ENCODE measurements around the gene KCNQ1. TPM values are rescaled to one million over a fixed set of nuclear protein-coding genes. Genes with fewer than 3 reads are reported as not detected.

KCNQ1 gene
- total and polyA plus RNA-seq, 2 donors (not counting 1 experiment from before 2014, with no cell fraction given), result 21.5 to 28.8 TPM

DNA sequence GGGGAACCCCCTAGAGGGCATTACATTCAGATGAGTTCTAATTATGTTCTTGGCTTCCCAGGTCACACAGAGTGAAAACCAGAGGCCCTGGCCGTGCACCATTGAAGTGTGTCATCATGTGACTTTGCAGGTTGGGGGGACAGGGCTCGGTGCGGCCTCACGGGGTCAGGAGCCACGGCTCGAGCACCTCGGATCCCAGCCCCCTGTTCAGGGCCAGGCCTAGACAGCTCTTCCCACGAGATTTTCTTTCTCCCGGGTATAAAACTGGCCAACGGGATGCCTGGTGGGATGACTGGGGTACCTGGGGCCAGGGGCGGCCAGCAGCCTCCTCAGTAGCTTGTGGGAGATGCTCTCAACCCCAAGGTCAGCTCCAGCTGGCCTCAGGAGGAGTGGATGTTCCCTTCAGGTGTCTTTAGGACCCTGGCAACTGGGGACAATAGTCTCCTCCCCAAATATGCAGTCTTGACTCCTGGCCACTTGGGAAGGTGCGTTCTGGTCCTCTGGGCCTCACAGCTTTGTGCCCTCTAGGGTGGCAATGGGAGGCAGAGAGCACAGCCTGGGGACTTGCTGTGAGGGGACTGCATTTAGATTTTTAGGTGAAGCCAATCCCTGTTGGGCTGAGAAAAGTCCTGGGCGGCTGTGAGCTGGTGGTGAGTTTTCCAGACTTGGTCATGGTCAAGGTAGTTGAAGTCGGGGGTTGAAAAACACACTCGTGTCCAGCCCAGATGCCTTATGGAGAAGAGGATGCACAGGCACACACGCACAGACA lies 95.6 kb downstream of the KCNQ1 start:
- intact Hi-C loops (cut with micrococcal nuclease), result no loop called here
- H3K27ac ChIP-seq (ENCODE audit: low read length in 2 of 2), result no peak overlapping the region
- no peak overlapping the region for H2AFZ ChIP-seq (ENCODE audit: insufficient read depth, low read depth, low read length, poor library complexity, severe bottlenecking)
- 93% methylated on average over 16 of the region's 16 CpGs for WGBS (ENCODE audit: insufficient coverage)
- H3K79me2 ChIP-seq (ENCODE audit: control insufficient read depth, insufficient read depth, low read length), result peaks cover 58% of the 10 kb centered on the region
- no peak overlapping the region for H3K4me2 ChIP-seq (replicated peaks; ENCODE audit: low read depth, low read length, poor library complexity, severe bottlenecking)
- H3K36me3 ChIP-seq (replicated peaks in 1 of 2; ENCODE audit: control extremely low read depth in 1 of 2, control insufficient read depth in 1 of 2, extremely low read depth in 1 of 2, insufficient read depth in 2 of 2, low read length in 1 of 2), result no peaks in the 10 kb centered on the region
- peaks cover 68% of the 10 kb centered on the region for H4K20me1 ChIP-seq (ENCODE audit: control insufficient read depth, insufficient read depth, low read length, poor library complexity, severe bottlenecking)
- H3K9me3 Mint-ChIP-seq (ENCODE audit: insufficient read depth), result no peaks in the 10 kb centered on the region
- no peaks in the 10 kb centered on the region for H3K27me3 Mint-ChIP-seq
- no peak for ATAC-seq (ENCODE audit: low read depth)
- POLR2A ChIA-PET, result interaction anchor here (0.6 kb wide), 1 partner anchor 362 kb away, joined by 6 read pairs; a partner anchor contains a TSS
- H3K4me3 Mint-ChIP-seq, result no peak overlapping the region
- peaks cover 13% of the 10 kb centered on the region for H3K4me1 Mint-ChIP-seq
- no peak overlapping the region for H3K4me3 ChIP-seq (ENCODE audit: control extremely low read depth in 1 of 5, extremely low read depth in 1 of 5, insufficient read depth in 1 of 5, low read depth in 2 of 5, low read length in 4 of 5)
- no peaks in the 10 kb centered on the region for H3K27me3 ChIP-seq (replicated peaks in 1 of 4; ENCODE audit: control extremely low read depth in 1 of 4, control insufficient read depth in 3 of 4, insufficient read depth in 4 of 4, low read length in 3 of 4)
- H3K9me3 ChIP-seq (ENCODE audit: control extremely low read depth in 1 of 3, control insufficient read depth in 2 of 3, insufficient read depth in 1 of 3, low read length in 2 of 3), result no peaks in the 10 kb centered on the region
- no peak overlapping the region for H3K27ac Mint-ChIP-seq
- no peak overlapping the region for H3K9ac ChIP-seq (ENCODE audit: low read length)
- DNase-seq, result no peak
- no peaks in the 10 kb centered on the region for H3K4me1 ChIP-seq (ENCODE audit: control insufficient read depth in 2 of 2, insufficient read depth in 2 of 2, low read length in 2 of 2)
- TF ChIP-seq EZH2 (IDR thresholded peaks at IDR 0.05; ENCODE audit: borderline replicate concordance, insufficient read depth, low read depth, low read length, poor library complexity, severe bottlenecking), result no peak
- TF ChIP-seq, protein P1, sequence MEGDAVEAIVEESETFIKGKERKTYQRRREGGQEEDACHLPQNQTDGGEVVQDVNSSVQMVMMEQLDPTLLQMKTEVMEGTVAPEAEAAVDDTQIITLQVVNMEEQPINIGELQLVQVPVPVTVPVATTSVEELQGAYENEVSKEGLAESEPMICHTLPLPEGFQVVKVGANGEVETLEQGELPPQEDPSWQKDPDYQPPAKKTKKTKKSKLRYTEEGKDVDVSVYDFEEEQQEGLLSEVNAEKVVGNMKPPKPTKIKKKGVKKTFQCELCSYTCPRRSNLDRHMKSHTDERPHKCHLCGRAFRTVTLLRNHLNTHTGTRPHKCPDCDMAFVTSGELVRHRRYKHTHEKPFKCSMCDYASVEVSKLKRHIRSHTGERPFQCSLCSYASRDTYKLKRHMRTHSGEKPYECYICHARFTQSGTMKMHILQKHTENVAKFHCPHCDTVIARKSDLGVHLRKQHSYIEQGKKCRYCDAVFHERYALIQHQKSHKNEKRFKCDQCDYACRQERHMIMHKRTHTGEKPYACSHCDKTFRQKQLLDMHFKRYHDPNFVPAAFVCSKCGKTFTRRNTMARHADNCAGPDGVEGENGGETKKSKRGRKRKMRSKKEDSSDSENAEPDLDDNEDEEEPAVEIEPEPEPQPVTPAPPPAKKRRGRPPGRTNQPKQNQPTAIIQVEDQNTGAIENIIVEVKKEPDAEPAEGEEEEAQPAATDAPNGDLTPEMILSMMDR (IDR thresholded peaks at IDR 0.05), result no peak
- CTCF ChIA-PET, result no interaction called here

DNA sequence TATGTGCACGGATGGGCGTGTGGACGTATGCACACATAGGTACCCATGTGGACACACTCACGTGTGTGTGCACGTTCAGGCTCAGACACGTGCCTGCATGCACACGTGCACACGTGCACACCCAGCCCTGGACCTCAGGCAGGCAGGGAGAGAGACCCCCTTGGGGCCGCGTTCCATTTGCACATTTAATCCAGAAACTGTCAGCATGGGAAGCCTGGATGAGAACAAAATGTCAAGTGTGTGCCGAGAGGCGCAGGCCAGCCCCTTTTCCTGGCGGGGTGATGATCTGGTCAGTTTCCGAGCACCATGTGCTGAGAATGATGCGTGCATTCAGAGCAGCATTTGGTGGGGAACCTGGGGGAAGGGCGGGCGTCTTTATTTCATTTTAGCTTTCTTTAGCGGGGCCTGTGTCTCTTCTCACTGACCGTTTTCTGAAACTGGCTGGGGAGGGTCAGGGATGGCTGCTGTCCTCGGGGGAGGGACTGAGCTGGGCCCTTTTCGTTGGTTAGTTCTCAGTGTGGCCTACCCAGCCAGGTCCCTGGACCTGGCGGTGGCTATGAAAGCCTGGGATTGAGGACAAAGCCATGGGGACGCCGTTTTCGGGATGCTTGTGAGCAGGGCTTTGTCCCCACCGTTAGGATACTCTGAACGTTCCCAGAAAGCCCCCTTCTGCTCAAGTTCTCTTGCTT lies 96.3 kb downstream of the KCNQ1 start:
- Mint-ChIP-seq H3K27ac (no peak overlapping the region), H3K4me1 (peaks cover 13% of the 10 kb centered on the region), H3K27me3 (no peaks in the 10 kb centered on the region), H3K9me3 (ENCODE audit: insufficient read depth) (no peaks in the 10 kb centered on the region), H3K4me3 (no peak overlapping the region)
- 94% methylated on average over 26 of the region's 27 CpGs for WGBS (ENCODE audit: insufficient coverage)
- H3K4me3 ChIP-seq (ENCODE audit: control extremely low read depth in 1 of 5, extremely low read depth in 1 of 5, insufficient read depth in 1 of 5, low read depth in 2 of 5, low read length in 4 of 5), result no peak overlapping the region
- H3K27ac ChIP-seq (ENCODE audit: low read length in 2 of 2), result no peak overlapping the region
- H3K27me3 ChIP-seq (replicated peaks in 1 of 4; ENCODE audit: control extremely low read depth in 1 of 4, control insufficient read depth in 3 of 4, insufficient read depth in 4 of 4, low read length in 3 of 4), result no peaks in the 10 kb centered on the region
- no peaks in the 10 kb centered on the region for H3K36me3 ChIP-seq (replicated peaks in 1 of 2; ENCODE audit: control extremely low read depth in 1 of 2, control insufficient read depth in 1 of 2, extremely low read depth in 1 of 2, insufficient read depth in 2 of 2, low read length in 1 of 2)
- no peaks in the 10 kb centered on the region for H3K9me3 ChIP-seq (ENCODE audit: control extremely low read depth in 1 of 3, control insufficient read depth in 2 of 3, insufficient read depth in 1 of 3, low read length in 2 of 3)
- peaks cover 54% of the 10 kb centered on the region for H3K79me2 ChIP-seq (ENCODE audit: control insufficient read depth, insufficient read depth, low read length)
- ChIA-PET CTCF (interaction anchor here (2.9 kb wide), 1 partner anchor 9 kb away, joined by 15 read pairs; no protein-coding TSS in a partner anchor), POLR2A (no interaction called here)
- no peak overlapping the region for H3K9ac ChIP-seq (ENCODE audit: low read length)
- DNase-seq (no peak), ATAC-seq (ENCODE audit: low read depth) (no peak)
- intact Hi-C loops (cut with micrococcal nuclease), result no loop called here
- no peaks in the 10 kb centered on the region for H3K4me1 ChIP-seq (ENCODE audit: control insufficient read depth in 2 of 2, insufficient read depth in 2 of 2, low read length in 2 of 2)
- no peak overlapping the region for H2AFZ ChIP-seq (ENCODE audit: insufficient read depth, low read depth, low read length, poor library complexity, severe bottlenecking)
- H4K20me1 ChIP-seq (ENCODE audit: control insufficient read depth, insufficient read depth, low read length, poor library complexity, severe bottlenecking), result peaks cover 61% of the 10 kb centered on the region
- no peak for TF ChIP-seq EZH2 (IDR thresholded peaks at IDR 0.05; ENCODE audit: borderline replicate concordance, insufficient read depth, low read depth, low read length, poor library complexity, severe bottlenecking)
- TF ChIP-seq, protein P1 (IDR thresholded peaks at IDR 0.05), result no peak
- H3K4me2 ChIP-seq (replicated peaks; ENCODE audit: low read depth, low read length, poor library complexity, severe bottlenecking), result no peak overlapping the region

All from B cell (primary cell).